Measurements from ENCODE around the gene GRIK4.

GRCh38 chr11:120556797-120557196, 45.2 kb downstream of the GRIK4 start:
- TF ChIP-seq CTCF (IDR thresholded peaks at IDR 0.05; ENCODE audit: insufficient read depth, low read length): no peak
- no peak for TF ChIP-seq REST (IDR thresholded peaks at IDR 0.05; ENCODE audit: insufficient replicate concordance, low read depth)
- TF ChIP-seq SPI1 (IDR thresholded peaks at IDR 0.05; ENCODE audit: borderline replicate concordance, low read depth): no peak
